AG08396 (cell line): Measurements from ENCODE around the gene DCTN4.
A peak's percentile ranks its signal among the peaks of the same experiment; 100 is the strongest.
"Not testable (repeated sequence)": the region's sequence is repeated elsewhere in the genome, so short reads cannot be mapped to it uniquely, and the experiment has no call there.

Experiments
- DNase-seq: peaks from one replicate; pipeline ENCODE4 v3.0.0; 2012; ENCODE audit warnings: low spot score, mixed read lengths

Gene DCTN4

DNA sequence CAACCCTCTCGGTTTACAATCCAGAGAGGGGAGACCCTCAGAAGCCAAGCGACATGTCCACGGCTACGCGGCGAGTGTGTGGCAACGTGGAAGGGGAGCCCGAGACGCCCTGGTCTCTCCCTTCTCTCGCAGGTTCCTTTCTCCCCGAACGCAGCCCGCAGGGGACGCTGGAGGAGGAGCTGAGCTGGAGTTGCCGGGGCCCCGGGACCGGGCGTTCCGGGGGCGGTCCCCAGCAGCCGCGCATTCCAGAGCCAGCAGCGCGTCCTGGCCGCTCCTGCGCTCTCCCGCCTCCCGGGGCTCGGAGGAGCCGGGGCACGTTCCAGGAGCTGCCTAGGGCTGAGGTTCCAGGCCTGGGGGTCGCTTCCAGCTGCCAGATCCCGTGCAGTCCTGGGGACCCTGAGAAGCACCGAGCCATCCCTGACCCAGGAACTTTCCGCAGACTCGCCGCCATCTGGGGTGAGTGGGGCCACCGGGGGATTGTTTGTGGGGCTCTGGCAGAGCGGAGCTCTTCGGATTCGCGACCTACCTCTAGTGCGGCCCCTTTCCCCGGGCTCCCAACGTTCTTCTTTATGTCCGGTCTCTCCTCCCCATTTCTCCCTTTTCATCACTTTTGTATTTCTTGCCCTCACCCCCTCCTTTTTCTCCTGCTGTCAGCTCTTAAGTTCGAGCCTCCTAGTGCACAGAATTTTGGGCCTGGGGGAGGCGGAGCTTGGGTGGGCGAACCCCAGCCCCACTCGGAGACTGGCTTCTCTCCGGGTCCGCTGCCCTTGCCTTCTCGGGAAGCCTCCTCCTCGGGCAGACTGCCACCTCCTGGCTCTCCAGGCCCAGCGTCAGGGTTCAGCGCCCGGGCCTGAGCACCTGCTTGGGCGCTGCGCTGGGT, 19.9 kb upstream of the DCTN4 start, which contains the start of gene SMIM3:
SMIM3 (plus strand) TSS at position 241 of the 880 bp plus-strand sequence. CDS start 16,684 bp downstream, outside the sequence.
- peak; percentile 84 for DNase-seq

DNA sequence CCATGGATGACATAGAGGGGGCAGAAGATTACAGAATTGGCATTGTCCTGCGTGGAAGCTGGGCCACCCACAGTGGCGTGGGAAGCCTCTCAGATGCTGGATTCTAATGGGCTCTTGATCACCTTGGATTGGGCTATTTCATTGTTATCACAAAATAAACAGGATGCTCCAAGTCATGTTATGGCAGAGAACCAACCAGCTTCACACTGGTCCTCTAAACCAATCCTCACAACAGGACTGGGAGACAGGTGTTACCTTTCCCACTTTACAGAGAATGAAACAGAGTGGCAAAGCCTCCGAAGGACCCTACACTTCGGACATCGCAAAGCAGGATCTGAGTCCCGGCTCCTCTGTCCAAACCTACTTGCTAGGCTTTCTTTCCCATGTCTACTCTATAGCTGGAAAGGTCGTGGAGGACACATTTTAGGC, 19.3 kb upstream of the DCTN4 start:
- no peak for DNase-seq

DNA sequence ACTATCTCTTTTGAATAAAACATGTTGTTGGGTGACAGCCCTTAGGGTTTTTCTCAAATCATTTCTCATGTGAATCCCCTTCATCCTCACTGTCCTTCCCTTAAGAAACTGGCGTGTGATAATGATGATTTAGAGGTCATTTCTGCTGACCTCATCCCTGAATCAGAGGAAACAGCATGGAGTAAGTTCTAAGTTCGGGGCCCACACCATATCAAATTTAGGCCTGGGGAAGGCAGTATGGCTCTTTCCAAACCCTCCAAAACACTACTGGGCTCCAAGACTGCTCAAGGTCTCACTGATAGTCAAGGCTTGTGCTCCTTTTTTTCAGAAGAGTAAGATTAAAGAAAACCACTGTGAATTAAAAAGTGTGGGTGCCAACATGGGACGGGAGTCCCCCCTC, 18.9 kb upstream of the DCTN4 start:
- no peak for DNase-seq

DNA sequence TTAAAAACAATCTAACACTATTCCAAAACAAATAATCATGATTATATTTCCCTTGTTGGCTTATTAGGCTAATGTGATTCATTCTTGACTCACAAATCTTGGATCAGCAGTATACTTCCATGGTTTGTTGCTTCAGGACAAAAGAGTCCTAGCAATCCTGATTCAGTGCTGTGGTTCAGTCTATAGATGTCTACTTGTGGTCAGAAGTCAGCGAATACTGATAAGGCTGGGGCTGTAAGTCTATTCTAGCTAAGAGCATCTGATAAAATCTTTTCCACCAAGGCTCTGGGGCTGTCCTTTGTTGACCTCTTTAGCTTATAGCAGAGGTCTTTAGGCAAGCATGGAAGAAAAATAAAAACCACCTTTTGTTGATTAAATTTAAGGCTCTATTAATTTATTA, 15.3 kb upstream of the DCTN4 start:
- DNase-seq, result peak; percentile 48

DNA sequence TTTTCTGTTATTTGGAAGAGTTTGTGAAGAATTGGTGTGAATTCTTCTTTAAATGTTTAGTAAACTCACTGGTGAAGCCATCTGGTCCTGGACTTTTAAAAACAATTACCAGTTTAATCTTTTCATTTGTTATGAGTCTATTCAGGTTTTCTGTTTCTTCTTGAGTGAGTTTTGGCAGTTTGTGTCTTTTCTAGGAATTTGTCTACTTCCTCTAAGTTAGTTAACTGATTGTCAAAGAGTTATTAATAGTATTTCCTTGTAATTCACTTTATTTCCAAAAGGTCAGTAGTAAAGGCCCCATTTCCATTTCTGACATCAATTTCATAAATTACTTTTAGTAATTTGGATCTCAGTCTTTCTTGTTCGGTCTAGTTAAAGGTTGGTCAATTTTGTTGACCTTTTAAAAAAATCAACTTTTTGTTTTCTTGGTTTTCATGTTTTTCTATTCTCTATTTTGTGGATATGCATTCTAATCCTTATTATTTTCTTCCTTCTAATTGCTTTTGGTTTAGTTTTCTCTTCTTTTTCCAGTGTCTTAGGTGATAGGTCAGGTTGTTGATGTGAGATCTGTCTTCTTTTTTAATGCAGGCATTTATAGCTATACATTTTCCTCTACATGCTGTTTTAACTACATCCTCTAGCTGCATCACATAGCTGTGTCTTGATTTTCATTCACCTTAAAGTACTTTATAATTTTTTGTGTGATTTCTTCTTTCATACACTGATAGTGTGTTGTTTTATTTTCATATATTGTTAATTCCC, 12.4 kb upstream of the DCTN4 start:
- no peak for DNase-seq

DNA sequence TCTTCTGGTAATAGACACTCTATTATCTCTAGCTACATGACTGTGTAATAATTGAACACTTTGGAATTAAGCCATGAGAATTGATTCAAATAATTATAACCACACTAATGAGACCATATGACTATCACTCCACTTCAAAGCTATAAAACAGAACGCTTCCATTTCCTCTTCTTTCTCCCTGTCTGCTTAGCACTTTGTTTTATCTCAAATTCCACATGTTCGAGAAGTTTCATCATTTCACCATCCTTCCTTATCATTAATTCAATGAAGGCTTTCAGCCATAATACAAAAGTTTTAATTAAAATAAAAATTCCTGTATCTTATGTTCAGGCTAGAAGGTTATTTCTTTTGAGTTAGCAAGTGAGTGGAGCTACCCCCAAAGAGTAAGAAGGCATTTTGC, 7.4 kb upstream of the DCTN4 start:
- no peak for DNase-seq

DNA sequence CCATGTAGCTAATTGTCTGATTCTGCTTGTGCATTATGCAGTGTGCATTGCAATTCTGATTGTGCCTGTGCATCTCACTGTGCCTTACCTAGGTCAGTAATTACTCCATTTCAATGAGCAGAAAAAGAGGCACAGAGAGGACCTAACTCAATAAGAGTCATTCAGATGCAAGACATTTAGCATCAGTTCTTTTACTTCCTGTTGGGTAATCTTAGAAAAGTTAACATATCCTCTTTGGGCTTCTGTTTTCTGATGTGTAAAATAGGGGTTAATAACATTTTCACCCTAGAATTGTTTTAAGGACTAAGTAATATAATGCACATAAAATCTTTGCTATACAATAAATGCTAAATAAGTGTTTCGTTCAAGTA, 7.0 kb upstream of the DCTN4 start:
- no peak for DNase-seq

DNA sequence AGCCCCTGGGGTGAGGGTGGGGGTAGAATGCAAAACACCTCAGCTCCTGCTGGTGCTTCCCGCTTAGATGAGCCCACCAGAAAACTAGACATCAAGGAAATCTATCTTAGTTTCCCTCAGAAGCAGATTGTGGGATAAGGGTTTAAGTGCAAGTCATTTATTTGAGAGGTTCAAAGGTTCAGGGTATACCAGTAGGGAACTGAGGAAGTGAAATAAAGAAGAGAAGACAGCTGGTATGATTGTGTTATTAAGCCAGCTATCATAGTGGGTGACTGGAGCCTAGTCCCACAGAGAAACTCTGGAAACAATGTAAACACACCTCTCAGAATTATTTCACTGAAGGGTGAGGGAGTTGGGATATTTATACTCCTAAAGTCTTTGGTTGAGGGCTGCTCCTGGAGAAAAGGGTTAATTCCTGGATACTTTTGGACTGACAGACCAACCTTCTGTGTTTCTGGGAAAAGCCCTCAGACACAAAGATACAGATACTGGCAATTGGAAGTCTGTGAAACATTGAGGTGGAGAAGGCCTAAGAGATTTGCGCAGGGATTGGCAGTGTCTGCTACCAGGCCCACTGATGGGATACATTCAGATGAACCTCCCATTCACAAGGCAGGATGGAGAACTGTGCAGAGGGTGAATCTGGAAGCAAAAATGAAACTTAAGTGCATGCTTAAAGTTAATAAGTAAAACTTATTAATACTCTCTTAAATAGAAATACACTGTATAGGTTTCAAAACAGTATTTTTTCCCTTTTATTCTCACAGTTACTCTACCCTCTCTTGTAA, 6.4 kb upstream of the DCTN4 start:
- DNase-seq, result no peak

DNA sequence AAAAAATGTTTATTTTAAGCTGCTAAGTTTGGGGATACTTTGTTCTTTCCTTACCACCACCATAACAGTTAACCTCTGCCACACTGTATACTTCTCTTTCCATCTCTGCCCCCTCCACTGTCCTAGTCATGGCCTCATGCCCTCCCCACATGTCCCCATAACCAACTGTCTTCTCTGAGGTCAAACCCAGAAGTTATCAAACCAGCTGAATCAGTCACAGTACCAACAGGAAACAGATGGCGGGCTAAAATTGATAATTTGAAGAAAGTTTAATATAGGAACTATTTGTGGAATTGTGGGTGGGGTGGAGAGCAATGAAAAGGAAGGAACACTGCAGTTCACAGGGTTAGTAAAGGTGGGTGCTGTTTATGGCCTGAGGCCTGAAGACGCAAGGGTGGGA, 5.7 kb upstream of the DCTN4 start:
- DNase-seq, result no peak

DNA sequence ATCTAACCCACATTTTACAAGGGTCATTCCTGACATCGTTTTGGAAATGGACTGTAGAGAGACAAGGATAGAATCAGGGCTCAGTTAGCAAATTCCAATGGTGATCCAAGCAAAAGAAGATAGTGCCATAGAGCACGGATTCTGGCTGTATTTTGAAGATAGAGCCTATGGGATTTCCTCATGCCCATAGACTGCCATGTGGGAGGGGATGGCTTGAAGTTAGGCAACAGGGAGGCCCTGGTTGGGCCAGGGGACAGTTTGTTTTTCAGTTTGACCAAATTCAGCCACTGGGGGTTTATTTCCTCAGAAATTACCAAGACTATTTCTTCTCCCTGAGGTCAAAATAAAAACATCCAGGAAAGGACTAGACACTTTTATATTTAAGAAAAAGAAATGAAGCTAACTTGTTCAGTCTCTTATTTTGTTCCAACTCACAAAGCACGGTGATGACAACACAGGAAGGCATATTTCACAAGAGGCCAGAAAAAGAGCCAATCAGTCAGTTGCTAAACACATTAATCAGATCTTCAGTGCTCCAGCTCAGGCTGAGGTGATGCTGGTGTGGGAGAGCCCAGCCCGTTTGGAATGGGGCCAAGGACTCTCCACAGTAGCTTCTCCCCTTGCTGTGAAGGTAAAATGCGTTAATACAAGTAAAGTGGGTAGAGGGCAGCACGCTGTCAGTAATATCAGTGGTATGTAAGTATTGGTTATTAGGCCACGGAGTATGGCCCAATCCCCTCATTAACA, 4.4 kb upstream of the DCTN4 start:
- DNase-seq, result no peak

DNA sequence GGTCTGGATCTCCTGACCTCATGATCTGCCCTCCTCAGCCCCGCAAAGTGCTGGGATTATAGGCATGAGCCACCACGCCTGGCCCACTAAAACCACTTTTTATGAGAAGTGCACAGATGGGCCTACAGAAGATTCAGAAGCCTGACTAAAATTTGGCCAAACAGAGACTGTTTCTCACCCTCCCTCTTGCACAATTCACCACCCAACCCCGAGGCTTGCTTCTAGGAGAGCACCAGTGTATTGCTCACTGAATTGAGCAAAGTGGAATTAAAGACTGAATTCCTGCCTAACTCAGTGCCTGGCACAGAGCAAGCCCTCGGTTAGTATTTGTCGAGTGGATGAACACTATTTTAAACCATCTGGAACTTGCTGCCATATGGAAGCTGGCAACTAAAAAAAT, 3.4 kb upstream of the DCTN4 start:
- no peak for DNase-seq

DNA sequence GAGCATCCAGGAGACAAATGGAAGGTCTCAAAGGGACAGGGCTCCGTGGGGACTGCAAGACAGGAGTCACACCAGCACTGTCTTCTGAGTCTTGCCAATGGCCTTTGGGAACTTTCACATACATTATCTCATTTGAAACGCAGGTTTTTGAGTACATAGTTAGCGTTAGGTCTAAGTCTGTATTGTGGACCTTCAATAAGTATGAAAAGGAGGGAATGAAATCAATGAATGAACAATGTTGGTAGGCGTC, 442 bp upstream of the DCTN4 start:
- DNase-seq, result no peak

DNA sequence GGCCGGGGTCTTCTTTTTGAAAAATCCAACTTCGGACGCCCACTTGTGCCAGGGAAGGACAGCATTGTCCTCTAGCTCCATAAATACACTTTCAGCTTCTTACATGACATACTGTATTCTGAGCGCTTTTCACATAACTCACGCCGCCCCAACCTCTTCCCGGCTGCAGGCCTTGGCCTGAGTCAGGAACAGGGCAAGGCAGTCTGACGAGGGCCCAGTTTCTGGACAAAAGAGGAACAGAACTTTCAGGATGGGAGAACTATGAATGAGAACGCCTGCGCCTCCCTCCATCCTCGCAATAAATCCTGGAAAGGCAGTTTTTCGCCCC, 650 bp downstream of the DCTN4 start:
- no peak for DNase-seq

DNA sequence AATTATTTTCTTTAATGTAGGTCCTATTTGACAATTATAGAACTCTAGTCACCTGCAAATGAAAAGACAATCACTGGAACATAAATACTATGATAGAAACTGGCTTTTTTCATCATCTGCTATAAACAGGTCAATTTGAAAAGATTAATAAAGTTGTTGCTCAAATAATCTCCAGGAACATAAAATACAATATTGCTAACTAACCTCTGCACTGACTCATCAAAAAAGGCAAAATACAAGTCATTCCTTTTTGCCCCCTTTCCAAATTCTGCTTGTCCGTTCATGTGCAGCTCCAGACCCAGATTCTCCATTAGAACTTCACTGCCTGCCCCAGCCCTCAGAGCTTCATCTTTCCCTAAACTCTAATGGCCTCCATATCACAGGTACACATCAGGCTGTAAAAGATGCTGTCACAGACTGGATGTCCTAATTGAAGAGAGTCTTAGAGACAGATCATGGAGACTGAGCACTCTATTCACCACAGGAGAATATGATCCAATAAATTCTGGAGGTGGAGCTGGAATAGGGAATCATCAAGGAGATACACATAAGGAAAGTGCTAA, 1.6 kb downstream of the DCTN4 start:
- DNase-seq, result no peak

DNA sequence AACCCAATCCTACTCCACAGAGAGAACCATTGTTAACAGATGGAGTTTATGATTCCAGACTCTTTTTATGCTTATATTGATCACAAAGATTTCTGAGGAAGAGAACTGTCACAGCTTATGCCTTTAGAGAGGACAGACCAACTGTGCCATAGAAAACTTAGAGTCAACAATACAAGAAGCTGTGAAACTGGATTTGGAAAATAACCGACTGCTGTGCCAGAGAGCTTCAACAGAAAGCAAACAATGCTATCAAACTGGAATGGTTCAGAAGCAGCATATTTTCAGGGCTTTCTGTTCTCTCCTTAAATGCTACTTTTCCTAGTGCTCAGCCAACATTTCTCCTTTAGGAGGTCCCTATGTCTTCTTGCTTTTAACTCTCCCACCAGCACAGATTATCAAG, 5.0 kb downstream of the DCTN4 start:
- DNase-seq, result no peak

DNA sequence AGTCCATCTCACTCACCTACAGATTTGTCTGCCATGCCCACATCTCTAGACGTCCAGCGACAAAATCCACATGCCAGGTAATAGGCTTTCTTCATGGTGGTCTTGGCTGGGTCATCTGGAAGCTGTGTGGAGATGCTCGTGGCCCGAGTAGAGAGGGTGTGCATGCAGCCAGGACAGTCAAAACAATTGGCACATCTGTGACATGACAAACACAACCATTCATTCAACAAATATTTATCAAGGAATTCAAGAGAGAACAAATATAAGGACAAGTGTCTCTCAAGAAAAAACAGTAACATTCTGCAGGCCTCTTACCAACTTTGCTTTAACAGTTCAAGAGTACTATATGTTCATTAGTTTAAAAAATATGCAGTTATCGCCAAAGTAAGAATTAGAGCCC, 5.4 kb downstream of the DCTN4 start:
- no peak for DNase-seq

DNA sequence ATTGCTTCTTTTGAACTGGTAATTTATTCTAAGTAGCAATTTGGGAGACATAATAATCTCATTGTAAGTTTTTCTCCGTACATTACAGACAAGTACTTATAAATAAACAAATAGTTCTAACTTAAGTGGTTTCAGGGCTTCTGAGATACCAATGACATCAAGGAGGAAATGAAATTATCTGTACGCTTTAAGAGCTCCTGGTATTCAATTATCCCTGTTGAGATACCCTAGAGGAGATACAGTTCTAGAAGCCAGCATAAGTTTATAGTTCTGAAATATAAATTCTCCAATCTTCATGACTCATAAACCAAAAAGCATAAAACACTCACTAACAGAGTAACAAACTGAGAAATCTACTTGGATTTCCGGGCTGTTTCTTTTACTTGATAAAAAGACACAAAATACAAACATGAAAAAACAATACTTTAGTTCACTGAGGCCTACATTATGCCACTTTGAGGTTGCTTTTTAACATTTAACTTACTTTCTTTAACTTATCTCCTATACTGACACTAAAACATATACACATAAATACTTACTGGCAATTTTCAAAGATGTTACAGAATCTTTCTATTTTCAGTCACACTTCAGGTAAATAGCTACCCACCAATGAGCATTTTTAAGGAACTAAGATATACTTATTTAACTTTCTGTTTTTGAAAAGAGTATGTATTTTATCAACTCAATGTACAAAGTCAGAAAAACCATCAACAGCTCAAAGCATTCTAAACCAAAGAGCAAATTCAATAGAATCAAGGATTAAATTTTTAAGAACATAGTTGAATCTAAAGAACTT, 7.5 kb downstream of the DCTN4 start:
- DNase-seq, result no peak

DNA sequence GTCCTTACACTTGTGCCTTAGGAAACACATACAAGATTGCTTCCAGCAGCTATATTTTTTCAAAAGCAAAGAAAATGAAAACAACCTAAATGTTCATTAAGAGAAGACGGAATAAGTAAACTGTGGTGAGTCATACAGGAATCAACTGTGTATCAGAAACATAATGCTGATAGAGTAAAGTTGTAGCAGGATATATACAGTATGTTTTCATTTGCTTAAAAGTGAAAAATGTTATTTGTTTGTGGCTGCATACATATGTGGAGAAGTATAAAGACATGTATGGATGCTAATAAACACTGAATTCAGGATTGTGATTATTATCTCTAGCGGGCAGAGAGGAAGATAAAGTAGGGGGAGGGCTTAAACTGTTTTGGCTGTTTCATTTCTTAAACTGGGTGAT, 8.3 kb downstream of the DCTN4 start:
- no peak for DNase-seq

DNA sequence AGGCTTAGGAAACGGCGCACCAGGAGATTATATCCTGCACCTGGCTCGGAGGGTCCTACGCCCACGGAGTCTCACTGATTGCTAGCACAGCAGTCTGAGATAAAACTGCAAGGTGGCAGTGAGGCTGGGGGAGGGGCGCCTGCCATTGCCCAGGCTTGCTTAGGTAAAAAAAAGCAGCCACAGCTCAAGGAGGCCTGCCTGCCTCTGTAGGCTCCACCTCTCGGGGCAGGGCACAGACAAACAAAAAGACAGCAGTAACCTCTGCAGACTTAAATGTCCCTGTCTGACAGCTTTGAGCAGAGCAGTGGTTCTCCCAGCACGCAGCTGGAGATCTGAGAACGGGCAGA, 15.7 kb downstream of the DCTN4 start:
- not testable (repeated sequence) for DNase-seq

DNA sequence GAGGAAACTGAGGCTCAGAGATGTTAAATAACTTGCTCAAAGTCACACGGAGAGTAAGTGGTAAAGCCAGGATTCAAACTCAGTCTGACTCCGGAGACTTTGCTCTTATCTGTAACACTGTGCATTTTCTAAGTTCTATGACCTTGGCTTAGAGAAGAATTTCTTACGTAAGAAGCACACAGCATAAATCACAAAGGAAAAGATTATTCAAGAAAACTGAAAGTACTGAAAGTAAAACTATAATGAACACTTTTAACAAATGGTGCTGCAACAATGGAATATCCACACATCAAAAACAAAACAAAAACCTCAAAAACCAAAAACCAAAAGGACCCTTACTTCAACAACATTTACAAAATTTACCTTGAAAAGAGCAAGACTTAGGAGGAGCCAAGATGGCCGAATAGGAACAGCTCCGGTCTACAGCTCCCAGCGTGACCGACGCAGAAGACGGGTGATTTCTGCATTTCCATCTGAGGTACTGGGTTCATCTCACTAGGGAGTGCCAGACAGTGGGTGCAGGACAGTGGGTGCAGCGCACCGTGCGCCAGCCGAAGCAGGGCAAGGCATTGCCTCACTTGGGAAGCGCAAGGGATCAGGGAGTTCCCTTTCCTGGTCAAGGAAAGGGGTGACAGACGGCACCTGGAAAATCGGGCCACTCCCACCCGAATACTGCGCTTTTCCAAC, 16.2 kb downstream of the DCTN4 start:
- DNase-seq, result not testable (repeated sequence)

DNA sequence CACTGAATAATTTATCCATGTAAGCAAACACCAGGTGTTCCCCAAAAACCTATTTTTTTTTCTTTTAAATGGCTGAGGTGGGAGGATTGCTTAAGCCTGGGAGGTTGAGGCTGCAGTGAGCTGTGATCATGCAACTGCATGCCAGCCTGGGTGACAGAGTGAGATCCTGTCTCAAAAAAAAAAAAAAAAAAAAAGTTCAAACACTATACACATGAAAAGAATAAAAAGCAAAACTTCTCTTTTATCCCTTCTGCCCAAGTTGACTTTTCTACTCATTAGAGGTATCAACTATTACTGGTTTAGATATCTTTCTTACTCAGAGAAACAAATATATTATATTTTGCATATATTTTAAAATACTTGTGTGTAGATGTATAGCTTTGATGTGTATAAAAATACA, 17.8 kb downstream of the DCTN4 start:
- no peak for DNase-seq
